HG02588 (cell line): ENCODE measurements around the gene ANKRD40CL.
A peak's percentile ranks its signal among the peaks of the same experiment; 100 is the strongest.

Source experiments
- ATAC-seq: cut with Tn5 transposase; IDR thresholded peaks from one replicate; pipeline ENCODE4 v1.9.1; 2021; ENCODE audit warnings: mild to moderate bottlenecking, moderate library complexity; ENCODE audit not compliant: unreplicated experiment

ANKRD40CL gene

GRCh38 chr17:50790618-50791017 is 23.3 kb upstream of the ANKRD40CL start:
- ATAC-seq = no peak

GRCh38 chr17:50787106-50787505 is 19.8 kb upstream of the ANKRD40CL start:
- ATAC-seq = no peak

GRCh38 chr17:50785946-50786570 is 18.7 kb upstream of the ANKRD40CL start:
- no peak for ATAC-seq

GRCh38 chr17:50785126-50785525 is 17.8 kb upstream of the ANKRD40CL start:
- ATAC-seq = no peak

- ATAC-seq = no peak
Measured at GRCh38 chr17:50783905-50784304, 16.6 kb upstream of the ANKRD40CL start.

- ATAC-seq = peak; percentile 66
Measured at GRCh38 chr17:50783193-50783660, 15.9 kb upstream of the ANKRD40CL start.

GRCh38 chr17:50781167-50781566 is 13.8 kb upstream of the ANKRD40CL start:
- no peak for ATAC-seq

GRCh38 chr17:50779747-50780353 is 12.5 kb upstream of the ANKRD40CL start:
- no peak for ATAC-seq

GRCh38 chr17:50778988-50779387 is 11.7 kb upstream of the ANKRD40CL start:
- no peak for ATAC-seq

- no peak for ATAC-seq
Measured at GRCh38 chr17:50778471-50778870, 11.2 kb upstream of the ANKRD40CL start.

- ATAC-seq = no peak
Measured at GRCh38 chr17:50775926-50776325, 8.6 kb upstream of the ANKRD40CL start.

DNA sequence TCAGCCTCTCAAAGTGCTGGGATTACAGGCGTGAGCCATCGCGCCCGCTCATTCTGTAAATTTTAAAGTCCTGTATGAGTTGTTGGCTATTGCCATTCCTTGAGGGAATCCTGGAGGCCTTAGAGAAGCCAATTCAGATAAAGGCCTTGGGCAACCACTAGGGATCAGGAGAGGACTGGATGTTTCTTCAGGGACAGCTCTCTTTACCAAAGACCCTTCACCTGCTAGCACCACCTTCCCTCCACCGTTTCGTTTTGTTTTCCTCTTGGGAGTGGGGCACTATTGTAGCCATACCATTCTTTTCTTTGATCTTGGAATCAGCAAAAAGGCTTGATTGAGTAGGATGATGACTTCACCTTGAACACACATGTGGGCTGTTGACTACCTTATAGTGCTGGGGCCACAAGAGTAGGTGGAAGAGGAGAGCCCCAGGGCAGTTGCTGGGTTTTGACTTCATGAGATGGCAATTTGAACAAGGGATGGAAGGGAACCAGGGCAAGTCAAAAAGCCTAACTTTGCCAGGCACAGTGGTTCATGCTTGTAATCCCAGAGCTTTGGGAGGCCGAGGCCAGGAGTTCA is 7.0 kb upstream of the ANKRD40CL start:
- ATAC-seq = no peak

- no peak for ATAC-seq
Measured at GRCh38 chr17:50771991-50772785, 4.9 kb upstream of the ANKRD40CL start.

GRCh38 chr17:50770346-50770745 is 3.0 kb upstream of the ANKRD40CL start:
- no peak for ATAC-seq

- ATAC-seq = no peak
Measured at GRCh38 chr17:50769884-50770283, 2.6 kb upstream of the ANKRD40CL start.

GRCh38 chr17:50768346-50768761 is 1.0 kb upstream of the ANKRD40CL start:
- ATAC-seq = no peak

DNA sequence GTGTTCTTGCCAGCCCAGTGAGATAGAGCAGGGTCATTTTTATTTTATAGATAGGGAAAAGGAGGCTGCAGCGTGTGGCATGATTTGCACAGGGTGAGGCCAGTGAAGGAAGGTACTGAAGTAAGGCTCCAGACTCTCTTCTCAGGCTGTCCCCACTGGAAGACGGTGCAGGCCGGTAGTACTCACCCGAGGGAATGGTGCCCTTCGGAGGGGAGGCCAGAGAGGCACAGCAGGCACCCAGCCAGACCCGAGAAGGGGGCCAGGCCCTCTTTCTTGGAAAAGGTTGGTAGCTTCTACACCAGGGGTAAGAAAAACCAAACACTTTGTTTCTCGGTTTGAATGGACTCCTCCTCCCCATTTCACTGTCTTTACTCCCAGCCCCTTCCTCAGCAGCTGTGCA is 288 bp downstream of the ANKRD40CL start:
- ATAC-seq = no peak

DNA sequence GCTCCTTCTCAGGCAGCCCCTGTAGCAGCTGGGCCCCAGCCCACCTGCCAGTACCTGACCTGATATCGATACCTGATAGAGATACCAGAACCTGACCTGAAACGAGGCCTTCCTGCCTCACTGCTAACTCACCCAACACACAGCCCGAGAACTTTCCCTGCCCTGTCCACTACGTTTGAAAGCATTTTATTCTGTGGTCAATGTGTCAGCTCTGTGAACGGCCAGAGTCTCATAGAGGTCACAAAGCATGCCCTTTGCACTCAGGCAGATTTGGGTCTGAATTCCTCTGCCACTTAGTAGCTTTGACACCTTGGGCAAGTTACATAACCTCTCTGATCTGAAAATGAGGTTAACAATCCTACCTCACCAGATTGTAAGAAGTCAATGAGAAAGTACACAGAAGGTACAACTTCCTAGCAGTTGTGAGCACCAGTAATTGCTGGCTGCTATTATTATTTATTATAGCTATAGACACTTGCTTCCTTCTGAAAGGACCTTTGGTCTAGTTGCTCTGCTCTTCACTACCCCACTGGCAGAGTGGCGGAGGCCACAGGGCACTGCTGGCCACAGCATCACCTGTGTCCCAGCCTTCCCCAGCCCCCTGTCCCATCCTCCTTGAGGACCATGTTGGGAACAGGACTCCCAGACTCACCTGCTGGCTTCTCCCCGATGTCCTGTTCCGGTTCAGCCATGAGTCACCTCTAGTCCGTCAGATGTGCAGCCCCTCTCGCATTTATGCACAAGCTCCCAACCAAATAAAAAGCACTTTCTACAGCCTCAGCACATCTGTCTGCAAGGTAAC is 895 bp downstream of the ANKRD40CL start:
- ATAC-seq = no peak

- no peak for ATAC-seq
Measured at GRCh38 chr17:50765454-50766221, 1.7 kb downstream of the ANKRD40CL start.

GRCh38 chr17:50764734-50765149 is 2.6 kb downstream of the ANKRD40CL start:
- no peak for ATAC-seq
